IPS-NIHi7 (cell line): ENCODE results near the gene IRF1.

Experiments
- DNase-seq: peaks from one replicate; pipeline ENCODE4 v3.0.0; 2012; ENCODE audit warnings: mixed read lengths; ENCODE audit errors: extremely low spot score

The IRF1 gene

DNA sequence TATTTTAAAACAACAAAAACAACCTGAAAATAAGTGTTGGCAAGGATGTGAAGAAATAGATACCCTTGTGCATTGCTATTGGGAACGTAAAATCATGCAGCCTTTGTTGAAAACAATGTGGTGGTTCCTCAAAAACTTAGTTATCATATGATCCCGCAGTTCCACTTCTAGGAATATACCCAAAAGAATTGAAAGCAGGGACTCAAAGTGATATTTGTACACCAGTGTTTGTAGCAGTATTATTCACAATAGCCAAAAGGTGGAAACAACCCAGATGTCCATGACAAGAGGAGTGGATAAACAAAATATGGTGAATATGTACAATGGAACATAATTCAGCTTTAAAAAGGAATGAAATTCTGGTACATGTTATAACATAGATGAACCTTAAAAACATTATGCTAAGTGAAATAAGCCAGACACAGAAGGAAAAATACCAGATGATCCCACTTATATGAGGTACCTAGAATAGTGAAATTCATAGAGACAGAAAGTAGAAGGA lies 29.0 kb downstream of the IRF1 start:
- no peak for DNase-seq

DNA sequence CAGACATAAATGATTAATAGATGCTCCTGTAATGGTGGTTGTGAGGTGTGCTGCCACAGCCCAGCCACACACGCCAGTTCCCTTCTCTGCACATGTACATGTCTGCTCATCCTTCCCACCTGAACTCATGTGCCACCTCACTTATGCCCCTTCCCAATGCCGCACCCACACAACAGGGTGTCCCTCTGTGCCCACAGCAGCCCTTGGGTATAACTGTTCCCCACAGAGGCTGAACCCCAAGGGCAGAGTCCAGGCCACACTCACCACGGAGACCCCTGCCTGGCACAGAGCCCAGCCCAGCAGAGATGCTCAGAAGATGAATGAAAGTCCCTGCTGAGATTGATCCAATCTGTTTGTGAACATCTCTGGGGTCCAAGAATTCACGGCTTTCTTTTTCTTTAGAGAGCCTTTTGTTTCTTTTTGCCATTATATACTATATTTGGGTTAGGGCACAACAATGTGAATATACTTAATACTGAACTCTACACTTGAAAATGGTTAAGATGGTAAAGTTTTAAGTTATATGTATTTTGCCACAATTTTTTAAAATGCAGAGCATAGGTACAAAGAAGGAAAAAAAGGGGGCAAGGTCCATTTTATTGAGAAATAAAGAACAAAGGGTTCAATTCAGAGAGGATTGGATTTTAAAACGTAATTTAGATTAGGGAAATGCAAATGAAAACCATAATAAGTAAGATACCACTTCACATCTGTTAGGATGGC lies 29.6 kb downstream of the IRF1 start:
- DNase-seq = no peak

DNA sequence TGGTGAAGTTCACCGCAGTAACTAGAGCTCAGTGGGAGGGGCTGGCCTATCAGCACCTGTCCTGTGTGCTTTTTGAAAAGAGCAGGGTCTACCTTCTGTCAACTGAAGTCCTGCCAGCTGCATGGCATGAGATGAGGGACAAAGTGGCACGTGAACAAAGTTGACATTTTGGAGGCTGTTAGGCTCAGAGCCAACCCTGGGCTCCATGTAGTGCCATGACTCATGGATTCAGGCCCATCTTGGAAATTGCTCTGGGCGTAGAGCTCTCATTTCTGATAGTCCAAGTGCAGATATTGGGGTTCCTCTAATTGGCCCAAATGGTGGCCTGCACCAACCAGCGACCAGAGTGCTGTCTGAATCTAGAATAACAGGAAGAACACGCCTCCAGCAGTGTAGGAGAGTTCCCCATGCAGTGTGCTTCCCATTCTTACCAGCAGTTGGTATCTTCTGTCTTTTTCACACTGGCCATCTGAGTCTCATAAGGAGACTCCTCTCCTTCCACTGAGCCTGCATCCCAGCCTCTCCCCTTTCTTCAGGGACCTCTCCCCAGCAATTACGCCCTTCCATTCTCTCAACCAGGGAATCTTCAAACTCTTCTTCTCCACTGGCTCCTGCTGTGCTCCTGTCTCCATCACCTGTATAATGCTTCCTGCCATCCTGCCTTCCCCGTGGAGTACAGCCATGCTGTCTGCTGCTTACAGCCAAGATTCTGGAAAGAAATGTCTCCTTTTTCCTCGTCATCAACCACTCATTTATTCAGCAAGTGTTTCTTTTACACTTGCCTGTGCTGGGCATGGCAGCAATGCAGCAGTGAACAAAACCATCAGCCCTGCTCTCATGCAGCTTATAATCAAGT lies 30.4 kb downstream of the IRF1 start:
- no peak for DNase-seq

GRCh38 chr5:132459031-132459982 lies 31.3 kb downstream of the IRF1 start:
- DNase-seq = no peak

- DNase-seq = no peak
Observed at GRCh38 chr5:132458651-132459030, 31.9 kb downstream of the IRF1 start.

- DNase-seq = no peak
Observed at GRCh38 chr5:132458226-132458560, 32.4 kb downstream of the IRF1 start.

DNA sequence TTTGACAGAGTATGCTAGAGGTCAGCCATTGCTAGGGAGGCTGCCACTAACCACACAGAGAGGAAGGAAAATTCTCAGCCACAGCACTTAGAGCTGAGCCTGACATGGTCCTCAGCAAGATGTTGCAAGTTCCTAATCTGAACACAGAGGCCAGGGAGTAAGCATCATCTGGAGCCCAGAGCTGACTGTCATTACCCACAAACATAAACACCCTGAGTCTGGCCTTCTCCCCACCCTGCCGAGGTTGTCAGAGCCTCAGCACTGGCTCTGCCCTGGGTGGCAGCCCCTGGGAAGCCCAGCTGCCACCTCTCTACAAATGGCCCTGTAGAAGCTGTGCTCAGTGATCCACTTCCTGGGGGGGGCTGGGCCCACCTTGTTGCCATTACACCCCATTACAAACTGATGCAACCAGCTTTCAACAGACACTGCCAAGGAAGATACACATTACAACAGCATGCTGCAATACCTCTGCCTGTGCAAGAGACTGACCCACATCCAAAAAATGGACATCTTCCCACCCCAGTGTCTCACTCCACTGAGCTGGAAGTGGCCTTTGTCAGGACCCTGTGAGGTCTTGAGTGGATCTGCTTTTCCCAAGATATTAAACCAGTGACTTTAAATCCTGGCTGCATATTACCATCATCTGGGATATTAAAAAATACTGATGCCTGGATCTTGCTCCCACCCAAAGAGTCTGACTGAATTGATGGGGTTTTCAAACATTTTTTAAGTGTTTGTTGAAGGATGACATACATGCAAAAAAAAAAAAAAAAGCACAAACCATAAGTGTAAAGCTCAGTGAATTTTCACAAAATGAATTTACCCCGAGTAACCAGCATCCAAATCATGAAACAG lies 33.0 kb downstream of the IRF1 start:
- no peak for DNase-seq

- no peak for DNase-seq
Observed at GRCh38 chr5:132456987-132457361, 33.6 kb downstream of the IRF1 start.

GRCh38 chr5:132456296-132456986 lies 34.1 kb downstream of the IRF1 start:
- DNase-seq = no peak

GRCh38 chr5:132455614-132456115 lies 34.9 kb downstream of the IRF1 start:
- no peak for DNase-seq

- DNase-seq = no peak
Observed at GRCh38 chr5:132454361-132454760, 36.2 kb downstream of the IRF1 start.

- no peak for DNase-seq
Observed at GRCh38 chr5:132451387-132451786, 39.2 kb downstream of the IRF1 start.

DNA sequence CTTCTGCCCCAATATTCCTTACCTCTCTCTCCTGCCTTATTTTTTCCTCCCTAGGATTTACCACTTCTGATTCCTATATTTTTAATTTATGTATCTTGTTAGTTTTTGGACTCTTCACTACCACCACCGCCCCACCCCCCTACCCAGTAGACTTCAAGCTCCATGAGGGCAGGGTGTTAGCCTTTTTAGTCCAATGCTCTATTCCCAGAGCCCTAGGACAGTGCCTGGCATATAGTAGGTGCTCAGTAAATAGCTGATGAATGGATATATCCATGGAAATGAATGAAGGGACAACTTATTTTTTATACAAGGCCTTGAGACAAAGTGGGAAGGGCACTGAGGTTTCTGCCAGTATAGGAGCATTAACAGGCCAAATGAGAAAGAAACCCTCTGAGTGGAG lies 41.5 kb downstream of the IRF1 start:
- no peak for DNase-seq

- DNase-seq = no peak
Observed at GRCh38 chr5:132447196-132447595, 43.4 kb downstream of the IRF1 start.

DNA sequence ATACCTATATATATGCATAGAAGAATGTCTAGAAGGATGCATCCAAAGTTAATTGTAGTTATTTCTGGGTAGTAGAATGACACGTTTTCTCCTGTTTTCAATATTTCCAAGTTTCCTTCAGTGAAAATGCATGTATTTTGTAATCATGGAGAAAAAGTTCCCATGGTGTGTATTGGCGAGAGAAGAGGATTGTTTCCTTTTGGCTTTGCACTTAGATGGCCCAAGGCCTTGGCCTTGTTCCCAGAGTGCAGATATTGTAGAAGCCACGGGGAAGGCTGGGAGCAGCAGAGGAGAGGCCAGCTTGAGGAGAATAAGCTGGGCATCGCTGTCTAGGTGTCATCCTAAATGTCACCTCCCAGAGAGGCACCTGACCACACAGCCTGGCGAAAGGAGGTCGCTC lies 44.0 kb downstream of the IRF1 start:
- DNase-seq = no peak

GRCh38 chr5:132445930-132446329 lies 44.6 kb downstream of the IRF1 start:
- no peak for DNase-seq

- no peak for DNase-seq
Observed at GRCh38 chr5:132445640-132445923, 45.0 kb downstream of the IRF1 start.

DNA sequence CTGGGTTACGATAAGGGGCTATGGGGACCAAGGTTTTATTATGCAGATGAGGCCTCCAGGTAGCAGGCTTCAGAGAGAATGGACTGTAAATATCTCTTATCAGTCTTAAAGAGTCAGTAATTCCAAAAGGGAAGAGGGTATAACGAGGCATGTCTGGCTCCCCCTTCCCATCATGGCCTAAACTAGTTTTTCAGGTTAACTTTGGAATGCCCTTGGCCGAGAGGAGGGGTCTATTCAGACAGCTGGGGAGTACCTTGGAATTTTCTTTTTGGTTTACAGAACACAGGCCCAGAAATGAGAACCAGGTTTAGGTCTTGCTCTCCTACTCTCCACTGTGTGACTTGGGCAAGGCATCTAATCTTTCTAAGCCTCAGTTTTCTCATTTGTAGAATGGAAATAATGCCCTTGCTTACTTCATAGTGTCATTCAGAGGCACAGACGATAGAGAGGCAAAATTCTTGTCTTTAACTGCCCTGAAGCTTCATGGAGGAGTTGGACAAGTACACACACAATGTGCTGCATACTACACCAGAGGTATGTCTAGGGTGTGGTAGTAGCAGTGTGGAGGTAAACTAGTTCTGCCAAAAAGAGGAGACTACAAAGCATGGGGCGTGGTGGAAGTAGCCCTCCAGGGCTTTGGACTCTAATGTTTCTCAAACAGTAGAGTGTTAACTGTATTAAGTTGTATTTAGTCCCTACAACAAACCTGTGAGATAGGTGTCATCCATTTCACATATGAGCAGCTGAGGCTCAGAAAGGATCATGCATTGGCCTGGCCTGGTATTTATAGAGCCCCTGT lies 45.5 kb downstream of the IRF1 start:
- no peak for DNase-seq

DNA sequence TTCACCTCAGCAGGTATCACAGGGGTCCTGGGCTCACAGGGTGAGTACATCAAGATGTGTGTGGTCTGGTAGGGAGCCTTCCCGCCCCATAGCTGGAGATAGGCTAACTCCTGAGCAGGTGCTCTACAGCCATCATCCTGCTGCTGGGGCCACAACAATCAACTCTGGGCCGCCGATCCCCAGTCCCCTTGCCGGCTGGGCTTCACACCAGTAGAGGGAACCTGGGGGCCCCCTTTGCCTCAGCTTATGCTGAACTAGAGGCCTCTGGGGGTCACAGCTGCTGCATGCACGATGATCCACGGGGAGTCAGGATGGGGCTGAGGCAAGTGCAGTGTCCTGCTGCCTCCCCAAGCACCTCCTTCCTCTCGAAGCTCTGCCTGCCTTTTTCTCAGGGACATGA lies 46.5 kb downstream of the IRF1 start:
- no peak for DNase-seq
